ENCODE measurements around the gene HLA-DRA.

The HLA-DRA gene

GRCh38 chr6:32436186-32436585 lies 3.5 kb upstream of the HLA-DRA start:
- DNase-seq (ENCODE audit: extremely low spot score): no peak
- ChIA-PET POLR2A (no interaction called here), CTCF (interaction anchor here (0.8 kb wide), 1 partner anchor 15 kb away, joined by 4 read pairs; no protein-coding TSS in a partner anchor)
- no peak for TF ChIP-seq PKNOX1 (IDR thresholded peaks at IDR 0.05)
- TF ChIP-seq FOXK2 (IDR thresholded peaks at IDR 0.05): no peak
- no peak for TF ChIP-seq NFRKB (IDR thresholded peaks at IDR 0.05)
- TF ChIP-seq LEF1 (IDR thresholded peaks at IDR 0.05; ENCODE audit: borderline replicate concordance): no peak
- no peak for TF ChIP-seq CTBP1 (IDR thresholded peaks at IDR 0.05; ENCODE audit: borderline replicate concordance)
- no peak for TF ChIP-seq FOXM1 (IDR thresholded peaks at IDR 0.05; ENCODE audit: borderline replicate concordance)
- no peak for TF ChIP-seq ZNF384 (IDR thresholded peaks at IDR 0.05)
- TF ChIP-seq BHLHE40 (IDR thresholded peaks at IDR 0.05; ENCODE audit: borderline replicate concordance): no peak
- TF ChIP-seq ARNT (IDR thresholded peaks at IDR 0.05): no peak
- no peak for TF ChIP-seq HDGF (IDR thresholded peaks at IDR 0.05; ENCODE audit: borderline replicate concordance)
- TF ChIP-seq ELF4 (IDR thresholded peaks at IDR 0.05): no peak
- no peak for TF ChIP-seq TARDBP (IDR thresholded peaks at IDR 0.05)
- no peak for TF ChIP-seq SP1 (IDR thresholded peaks at IDR 0.05)
- no peak for TF ChIP-seq L3MBTL2 (conservative IDR thresholded peaks at IDR 0.05)
- no peak for TF ChIP-seq SUZ12 (IDR thresholded peaks at IDR 0.05)
- TF ChIP-seq FOXA1 (IDR thresholded peaks at IDR 0.05): no peak

- CTCF ChIA-PET: interaction anchor here (0.8 to 1.2 kb wide), 2 partner anchors 13 to 14 kb away, joined by 3 to 4 read pairs; no protein-coding TSS in a partner anchor
- POLR2A ChIA-PET: no interaction called here
- DNase-seq (ENCODE audit: extremely low spot score): no peak
- TF ChIP-seq SP1 (IDR thresholded peaks at IDR 0.05) (no peak), FOXA1 (IDR thresholded peaks at IDR 0.05) (no peak), NFRKB (IDR thresholded peaks at IDR 0.05) (no peak), CTBP1 (IDR thresholded peaks at IDR 0.05; ENCODE audit: borderline replicate concordance) (no peak), ZNF384 (IDR thresholded peaks at IDR 0.05) (no peak), SUZ12 (IDR thresholded peaks at IDR 0.05) (no peak), FOXK2 (IDR thresholded peaks at IDR 0.05) (no peak)
These were observed 2.5 kb upstream of the HLA-DRA start for GRCh38 chr6:32436995-32437836.

GRCh38 chr6:32439139-32439538 lies 548 bp upstream of the HLA-DRA start:
- no peak for TF ChIP-seq BHLHE40 (IDR thresholded peaks at IDR 0.05; ENCODE audit: borderline replicate concordance)
- TF ChIP-seq FOXK2 (IDR thresholded peaks at IDR 0.05): no peak
- TF ChIP-seq ARNT (IDR thresholded peaks at IDR 0.05): no peak
- no peak for TF ChIP-seq ELF4 (IDR thresholded peaks at IDR 0.05)
- TF ChIP-seq SP1 (IDR thresholded peaks at IDR 0.05): no peak
- no peak for TF ChIP-seq CTBP1 (IDR thresholded peaks at IDR 0.05; ENCODE audit: borderline replicate concordance)
- no peak for TF ChIP-seq ZNF384 (IDR thresholded peaks at IDR 0.05)
- no peak for TF ChIP-seq SUZ12 (IDR thresholded peaks at IDR 0.05)
- no peak for TF ChIP-seq LEF1 (IDR thresholded peaks at IDR 0.05; ENCODE audit: borderline replicate concordance)
- TF ChIP-seq FOXA1 (IDR thresholded peaks at IDR 0.05): no peak
- TF ChIP-seq TARDBP (IDR thresholded peaks at IDR 0.05): no peak
- TF ChIP-seq PKNOX1 (IDR thresholded peaks at IDR 0.05): no peak
- ChIA-PET CTCF (no interaction called here), POLR2A (no interaction called here)
- no peak for DNase-seq (ENCODE audit: extremely low spot score)

GRCh38 chr6:32442243-32442667 lies 2.6 kb downstream of the HLA-DRA start:
- DNase-seq (ENCODE audit: extremely low spot score): no peak
- TF ChIP-seq HDGF (IDR thresholded peaks at IDR 0.05; ENCODE audit: borderline replicate concordance): no peak
- CTCF ChIA-PET: no interaction called here
- POLR2A ChIA-PET: no interaction called here

- CTCF ChIA-PET: no interaction called here
- POLR2A ChIA-PET: no interaction called here
- no peak for DNase-seq (ENCODE audit: extremely low spot score)
These were observed 3.4 kb downstream of the HLA-DRA start for GRCh38 chr6:32442977-32443552.

More at GRCh38 chr6:32442977-32443552, 3.4 kb downstream of the HLA-DRA start:
- TF ChIP-seq L3MBTL2 (conservative IDR thresholded peaks at IDR 0.05) (no peak), FOXA1 (IDR thresholded peaks at IDR 0.05) (no peak), BHLHE40 (IDR thresholded peaks at IDR 0.05; ENCODE audit: borderline replicate concordance) (no peak), FOXM1 (IDR thresholded peaks at IDR 0.05; ENCODE audit: borderline replicate concordance) (no peak), HDGF (IDR thresholded peaks at IDR 0.05; ENCODE audit: borderline replicate concordance) (no peak), PKNOX1 (IDR thresholded peaks at IDR 0.05) (no peak), FOXK2 (IDR thresholded peaks at IDR 0.05) (no peak), ARNT (IDR thresholded peaks at IDR 0.05) (no peak), TARDBP (IDR thresholded peaks at IDR 0.05) (no peak), NFRKB (IDR thresholded peaks at IDR 0.05) (no peak), LEF1 (IDR thresholded peaks at IDR 0.05; ENCODE audit: borderline replicate concordance) (no peak), ELF4 (IDR thresholded peaks at IDR 0.05) (no peak), SP1 (IDR thresholded peaks at IDR 0.05) (no peak), SUZ12 (IDR thresholded peaks at IDR 0.05) (no peak), CTBP1 (IDR thresholded peaks at IDR 0.05; ENCODE audit: borderline replicate concordance) (no peak), ZNF384 (IDR thresholded peaks at IDR 0.05) (no peak)

Data from HEK293T (cell line).